Lung (tissue), 12 donors: ENCODE results near the gene MKLN1. TPM values are rescaled to one million over a fixed set of nuclear protein-coding genes. Genes with fewer than 3 reads are reported as not detected.

Experiments
- ATAC-seq: fragments of 200-7000 bp; cut with Tn5 transposase; one replicate; pipeline ENCODE4 v1.9.1; 2020; ENCODE audit warnings: moderate number of reproducible peaks; ENCODE audit not compliant: insufficient read depth, low FRiP score
- DNase-seq, 3 donors: peaks; one replicate each; pipeline ENCODE4 v3.0.0-alpha.2; 2013 to 2017
- H3K27ac ChIP-seq, 2 donors: one replicate each; pipeline ENCODE4 v1.5.1; 2013; ENCODE audit warnings: mild to moderate bottlenecking in 2 of 2, moderate library complexity in 2 of 2, control low read depth in 1 of 2, inconsistent platforms in 1 of 2, low read depth in 1 of 2, low read length in 1 of 2
- H3K27me3 ChIP-seq, 3 donors: one replicate each; pipeline ENCODE4 v1.5.1; 2013; ENCODE audit warnings: low read length in 2 of 3; ENCODE audit not compliant: control insufficient read depth in 3 of 3, insufficient read depth in 3 of 3
- H3K36me3 ChIP-seq, 4 donors: one replicate each; pipeline ENCODE4 v1.5.1; 2013; ENCODE audit warnings: low read length in 4 of 4, mild to moderate bottlenecking in 1 of 4, moderate library complexity in 1 of 4; ENCODE audit not compliant: control insufficient read depth in 4 of 4, insufficient read depth in 4 of 4
- H3K4me1 ChIP-seq, 5 donors: one replicate each; pipeline ENCODE4 v1.5.1; 2013; ENCODE audit warnings: low read length in 5 of 5, mild to moderate bottlenecking in 2 of 5, moderate library complexity in 1 of 5; ENCODE audit not compliant: control insufficient read depth in 5 of 5, insufficient read depth in 5 of 5
- H3K4me3 ChIP-seq: one replicate; pipeline ENCODE4 v1.5.1; 2013; ENCODE audit warnings: mild to moderate bottlenecking, control low read depth, moderate library complexity
- H3K9ac ChIP-seq, 2 donors: one replicate each; pipeline ENCODE4 v1.5.1; 2013; ENCODE audit warnings: low read length in 2 of 2, control low read depth in 1 of 2; ENCODE audit not compliant: insufficient read depth in 1 of 2
- H3K9me3 ChIP-seq, 4 donors: one replicate each; pipeline ENCODE4 v1.5.1; 2013; ENCODE audit warnings: low read length in 3 of 4, mild to moderate bottlenecking in 1 of 4, moderate library complexity in 1 of 4; ENCODE audit not compliant: control insufficient read depth in 4 of 4, insufficient read depth in 3 of 4
- CTCF ChIP-seq: IDR thresholded peaks from 2 replicates; pipeline ENCODE4 v1.5.1; 2012; ENCODE audit warnings: mild to moderate bottlenecking; ENCODE audit errors: control extremely low read depth, extremely low read depth
- WGBS, 2 donors: extraction: QIAGEN DNeasy Blood & Tissue Kit; methylation state at CpG; one replicate each; pipeline ENCODE4 v1.1.7; 2013; 5-methylcytosine and 5-hydroxymethylcytosine counted together
- polyA plus RNA-seq, 2 donors: library from polyadenylated mRNA; stranded (reverse); fragments of 200-250 nt; gene quantifications; one replicate each; pipeline ENCODE4 v1.2.1, GENCODE V29; 2013
- total RNA-seq, 2 donors: library from RNA; depleted of rRNA in 1 of 2; stranded (reverse); fragments of >200 nt in 1 of 2; gene quantifications; one replicate each; pipeline ENCODE4 v1.2.1, GENCODE V29; 2014 to 2021
- donor health status: control.
- donor health status: control.
- donor health status: Bipolar disorder and iron deficiency.
- donor health status: healthy.
- donor health status: DM: yes; HTN: yes; CAD: no.

The MKLN1 gene
- total and polyA plus RNA-seq, 4 donors, result 11.6 to 135 (median 27.4) TPM

GRCh38 chr7:131292141-131292905 is 35.4 kb upstream of the MKLN1 start:
- DNase-seq (no peak), ATAC-seq (no peak)
- Histone ChIP-seq H3K9ac (no peak overlapping the region), H3K9me3 (no peaks in the 10 kb centered on the region), H3K27ac (no peak overlapping the region), H3K36me3 (no peaks in the 10 kb centered on the region), H3K27me3 (no peaks in the 10 kb centered on the region), H3K4me3 (no peak overlapping the region), H3K4me1 (peaks cover 0 to 2% (median 0%) of the 10 kb centered on the region in 5 donors)
- WGBS, 2 donors, result 84 to 94% methylated on average over 4 of the region's 4 CpGs
- no peak for TF ChIP-seq CTCF

GRCh38 chr7:131293018-131293417 is 34.7 kb upstream of the MKLN1 start:
- no peaks in the 10 kb centered on the region for H3K9me3 ChIP-seq
- DNase-seq (no peak), ATAC-seq (no peak)
- no peaks in the 10 kb centered on the region for H3K36me3 ChIP-seq
- TF ChIP-seq CTCF, result no peak
- no peak overlapping the region for H3K27ac ChIP-seq
- 94 to 100% methylated on average over 1 of the region's 1 CpG for WGBS, 2 donors
- peaks cover 0 to 2% (median 0%) of the 10 kb centered on the region in 5 donors for H3K4me1 ChIP-seq
- H3K4me3 ChIP-seq, result no peak overlapping the region
- no peak overlapping the region for H3K9ac ChIP-seq
- no peaks in the 10 kb centered on the region for H3K27me3 ChIP-seq

GRCh38 chr7:131294553-131294952 is 33.1 kb upstream of the MKLN1 start:
- no peaks in the 10 kb centered on the region for H3K36me3 ChIP-seq
- H3K9ac ChIP-seq, result no peak overlapping the region
- TF ChIP-seq CTCF, result no peak
- H3K4me1 ChIP-seq, result peaks cover 0 to 2% (median 0%) of the 10 kb centered on the region in 5 donors
- ATAC-seq (no peak), DNase-seq (no peak)
- no peak overlapping the region for H3K4me3 ChIP-seq
- no peaks in the 10 kb centered on the region for H3K27me3 ChIP-seq
- 37% methylated on average over 3 of the region's 3 CpGs for WGBS, 2 donors
- no peak overlapping the region for H3K27ac ChIP-seq
- H3K9me3 ChIP-seq, result no peaks in the 10 kb centered on the region

GRCh38 chr7:131298608-131298992 is 29.1 kb upstream of the MKLN1 start:
- H3K36me3 ChIP-seq, result no peaks in the 10 kb centered on the region
- H3K27ac ChIP-seq, result no peak overlapping the region
- no peaks in the 10 kb centered on the region for H3K27me3 ChIP-seq
- DNase-seq, result no peak
- no peaks in the 10 kb centered on the region for H3K9me3 ChIP-seq
- no peak for ATAC-seq
- peaks cover 0 to 13% (median 0%) of the 10 kb centered on the region in 5 donors for H3K4me1 ChIP-seq
- no peak overlapping the region for H3K9ac ChIP-seq
- H3K4me3 ChIP-seq, result no peak overlapping the region
- no peak for TF ChIP-seq CTCF
- 91 to 93% methylated on average over 6 of the region's 6 CpGs for WGBS, 2 donors
